WTC11 (cell line): ENCODE data around the gene COBLL1. TPM values are rescaled to one million over a fixed set of nuclear protein-coding genes. Genes with fewer than 3 reads are reported as not detected.

Experiments
- ATAC-seq: fragments of 200-7000 bp; cut with Tn5 transposase; 2 replicates; pipeline ENCODE4 v1.10.0; 2021; ENCODE audit warnings: mild to moderate bottlenecking, moderate library complexity
- CTCF ChIA-PET: fragments of 300-600 bp; sonication (Branson Sonifier 250); formaldehyde crosslinking; loops from one replicate; lab custom pipeline; 2021; ENCODE audit warnings: antibody characterized with exemption; lab: Charles Lee
- POLR2A ChIA-PET: fragments of 350-600 bp; sonication (Branson Sonifier 250); formaldehyde crosslinking; loops from one replicate; lab custom pipeline; 2021; ENCODE audit warnings: antibody characterized with exemption; lab: Charles Lee
- DNase-seq: peaks from one replicate; pipeline ENCODE4 v3.0.0; 2021; ENCODE audit warnings: low spot score
- H3K27ac Mint-ChIP-seq: 2 replicates; pipeline ENCODE4 v1.8.0; 2021; ENCODE audit warnings: mixed read lengths
- H3K27me3 Mint-ChIP-seq: 2 replicates; pipeline ENCODE4 v1.8.0; 2021; ENCODE audit warnings: low read depth, mild to moderate bottlenecking, moderate library complexity, mixed read lengths
- H3K36me3 Mint-ChIP-seq: 2 replicates; pipeline ENCODE4 v1.8.0; 2021; ENCODE audit warnings: mixed read lengths
- H3K4me1 Mint-ChIP-seq: 2 replicates; pipeline ENCODE4 v1.8.0; 2022; ENCODE audit warnings: mixed read lengths
- H3K4me3 Mint-ChIP-seq: 2 replicates; pipeline ENCODE4 v1.8.0; 2021; ENCODE audit warnings: mild to moderate bottlenecking, moderate library complexity, mixed read lengths
- H3K9me3 Mint-ChIP-seq: 2 replicates; pipeline ENCODE4 v1.8.0; 2021; ENCODE audit warnings: mixed read lengths
- ATF1 ChIP-seq: sonication (generic); formaldehyde crosslinking; IDR thresholded peaks from 2 replicates; pipeline ENCODE4 v1.8.1; 2023; ENCODE audit warnings: mild to moderate bottlenecking, moderate library complexity, missing genetic modification reagents
- ELF4 ChIP-seq: sonication (generic); formaldehyde crosslinking; IDR thresholded peaks from 2 replicates; pipeline ENCODE4 v1.8.1; 2022; ENCODE audit warnings: low read depth, mild to moderate bottlenecking, moderate library complexity, missing genetic modification reagents
- EMX1 ChIP-seq: fragments of 250-450 bp; sonication (Bioruptor Pico); IDR thresholded peaks from 2 replicates; pipeline ENCODE4 v1.8.0; 2021; ENCODE audit warnings: mild to moderate bottlenecking
- FOXJ3 ChIP-seq: sonication (generic); formaldehyde crosslinking; IDR thresholded peaks from 2 replicates; pipeline ENCODE4 v1.9.0; 2021; ENCODE audit warnings: missing genetic modification reagents, mild to moderate bottlenecking, borderline replicate concordance
- GABPB1 ChIP-seq: sonication (generic); formaldehyde crosslinking; IDR thresholded peaks from 2 replicates; pipeline ENCODE4 v1.8.1; 2023; ENCODE audit warnings: mild to moderate bottlenecking, missing genetic modification reagents
- GTF2I ChIP-seq: fragments of 250-450 bp; sonication (Bioruptor Pico); conservative IDR thresholded peaks from 2 replicates; pipeline ENCODE4 v1.4.0; 2021; ENCODE audit warnings: mild to moderate bottlenecking
- IRF2 ChIP-seq: sonication (generic); formaldehyde crosslinking; IDR thresholded peaks from 2 replicates; pipeline ENCODE4 v1.8.0; 2022; ENCODE audit warnings: low read depth, missing genetic modification reagents, borderline replicate concordance
- JAZF1 ChIP-seq: fragments of 250-450 bp; sonication (Bioruptor Pico); IDR thresholded peaks from 2 replicates; pipeline ENCODE4 v1.9.0; 2021; ENCODE audit warnings: moderate library complexity, mild to moderate bottlenecking, inconsistent platforms
- NFATC4 ChIP-seq: fragments of 250-450 bp; sonication (Bioruptor Pico); IDR thresholded peaks from 2 replicates; pipeline ENCODE4 v1.9.0; 2021; ENCODE audit warnings: mild to moderate bottlenecking
- NFE2L1 ChIP-seq: sonication (generic); formaldehyde crosslinking; IDR thresholded peaks from 2 replicates; pipeline ENCODE4 v1.8.1; 2023; ENCODE audit warnings: missing genetic modification reagents
- NR1H2 ChIP-seq: sonication (generic); formaldehyde crosslinking; IDR thresholded peaks from 2 replicates; pipeline ENCODE4 v1.9.0; 2021; ENCODE audit warnings: mild to moderate bottlenecking, moderate library complexity, missing genetic modification reagents
- NR2C2 ChIP-seq: sonication (generic); formaldehyde crosslinking; IDR thresholded peaks from 2 replicates; pipeline ENCODE4 v1.8.0; 2022; ENCODE audit warnings: mild to moderate bottlenecking, missing genetic modification reagents
- SP1 ChIP-seq: sonication (generic); formaldehyde crosslinking; conservative IDR thresholded peaks from 2 replicates; pipeline ENCODE4 v1.8.1; 2022; ENCODE audit warnings: missing genetic modification reagents
- TP53 ChIP-seq: sonication (generic); formaldehyde crosslinking; IDR thresholded peaks from 2 replicates; pipeline ENCODE4 v1.8.1; 2023; ENCODE audit warnings: mild to moderate bottlenecking, missing genetic modification reagents
- ZNF232 ChIP-seq: sonication (generic); formaldehyde crosslinking; IDR thresholded peaks from 2 replicates; pipeline ENCODE4 v1.8.0; 2022; ENCODE audit warnings: mild to moderate bottlenecking, missing genetic modification reagents
- ZNF396 ChIP-seq: fragments of 250-450 bp; sonication (Bioruptor Pico); IDR thresholded peaks from 2 replicates; pipeline ENCODE4 v1.8.0; 2021; ENCODE audit warnings: mild to moderate bottlenecking, moderate library complexity, borderline replicate concordance
- ZNF671 ChIP-seq: fragments of 250-450 bp; sonication (Bioruptor Pico); IDR thresholded peaks from 2 replicates; pipeline ENCODE4 v1.8.0; 2021; ENCODE audit warnings: mild to moderate bottlenecking
- total RNA-seq: library from RNA; stranded (reverse); gene quantifications from 3 replicates; pipeline ENCODE4 v1.2.3, GENCODE V29; 2021
- TF ChIP-seq, protein P1 (sequence below): sonication (generic); formaldehyde crosslinking; IDR thresholded peaks from 2 replicates; pipeline ENCODE4 v1.8.0; 2023; ENCODE audit warnings: mild to moderate bottlenecking, missing genetic modification reagents
- TF ChIP-seq, protein P2 (sequence below): fragments of 250-450 bp; sonication (Bioruptor Pico); IDR thresholded peaks from 2 replicates; pipeline ENCODE4 v1.9.0; 2021; ENCODE audit warnings: moderate library complexity, mild to moderate bottlenecking, inconsistent platforms, borderline replicate concordance
- TF ChIP-seq, protein P3 (sequence below): fragments of 250-450 bp; sonication (Bioruptor Pico); conservative IDR thresholded peaks from 2 replicates; pipeline ENCODE4 v1.9.0; 2021; ENCODE audit warnings: mild to moderate bottlenecking
- TF ChIP-seq, protein P4 (sequence below): sonication (generic); formaldehyde crosslinking; IDR thresholded peaks from 2 replicates; pipeline ENCODE4 v1.8.1; 2023; ENCODE audit warnings: mild to moderate bottlenecking, missing genetic modification reagents, moderate library complexity
- TF ChIP-seq, protein P5 (sequence below): sonication (generic); formaldehyde crosslinking; IDR thresholded peaks from 2 replicates; pipeline ENCODE4 v1.8.1; 2023; ENCODE audit warnings: mild to moderate bottlenecking, missing genetic modification reagents, borderline replicate concordance

Gene COBLL1
- total RNA-seq, 1 experiment from 2014 or later, result 5.8 TPM

DNA sequence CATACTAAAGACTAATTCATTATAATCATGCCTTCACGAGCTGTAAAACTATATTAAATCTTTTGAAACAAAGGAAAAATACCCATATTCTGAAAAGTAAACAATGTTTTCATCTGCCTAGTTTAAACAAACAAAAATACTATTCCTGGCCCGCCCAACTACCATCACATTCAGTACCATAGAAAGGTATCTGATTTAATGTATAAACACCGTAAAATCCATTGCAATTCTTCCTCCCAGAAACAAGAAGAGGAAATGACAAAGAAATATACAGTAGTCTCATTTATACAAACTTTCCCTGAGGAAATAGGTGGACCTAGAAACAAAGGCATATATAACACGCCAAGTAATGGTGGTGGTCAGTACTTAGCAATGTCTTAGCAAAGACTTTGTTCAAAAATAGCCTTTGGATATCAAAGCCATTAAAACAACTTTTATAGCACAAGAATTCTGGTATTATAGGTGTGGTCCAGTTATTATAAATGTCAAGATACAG, 71.2 kb downstream of the COBLL1 start (continued):
- TF ChIP-seq, protein P1, sequence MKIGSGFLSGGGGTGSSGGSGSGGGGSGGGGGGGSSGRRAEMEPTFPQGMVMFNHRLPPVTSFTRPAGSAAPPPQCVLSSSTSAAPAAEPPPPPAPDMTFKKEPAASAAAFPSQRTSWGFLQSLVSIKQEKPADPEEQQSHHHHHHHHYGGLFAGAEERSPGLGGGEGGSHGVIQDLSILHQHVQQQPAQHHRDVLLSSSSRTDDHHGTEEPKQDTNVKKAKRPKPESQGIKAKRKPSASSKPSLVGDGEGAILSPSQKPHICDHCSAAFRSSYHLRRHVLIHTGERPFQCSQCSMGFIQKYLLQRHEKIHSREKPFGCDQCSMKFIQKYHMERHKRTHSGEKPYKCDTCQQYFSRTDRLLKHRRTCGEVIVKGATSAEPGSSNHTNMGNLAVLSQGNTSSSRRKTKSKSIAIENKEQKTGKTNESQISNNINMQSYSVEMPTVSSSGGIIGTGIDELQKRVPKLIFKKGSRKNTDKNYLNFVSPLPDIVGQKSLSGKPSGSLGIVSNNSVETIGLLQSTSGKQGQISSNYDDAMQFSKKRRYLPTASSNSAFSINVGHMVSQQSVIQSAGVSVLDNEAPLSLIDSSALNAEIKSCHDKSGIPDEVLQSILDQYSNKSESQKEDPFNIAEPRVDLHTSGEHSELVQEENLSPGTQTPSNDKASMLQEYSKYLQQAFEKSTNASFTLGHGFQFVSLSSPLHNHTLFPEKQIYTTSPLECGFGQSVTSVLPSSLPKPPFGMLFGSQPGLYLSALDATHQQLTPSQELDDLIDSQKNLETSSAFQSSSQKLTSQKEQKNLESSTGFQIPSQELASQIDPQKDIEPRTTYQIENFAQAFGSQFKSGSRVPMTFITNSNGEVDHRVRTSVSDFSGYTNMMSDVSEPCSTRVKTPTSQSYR (CRISPR knock-in tag), result no peak
- TF ChIP-seq NR1H2 (CRISPR knock-in tag) (no peak), GTF2I (CRISPR knock-in tag) (no peak)
- TF ChIP-seq, protein P2, sequence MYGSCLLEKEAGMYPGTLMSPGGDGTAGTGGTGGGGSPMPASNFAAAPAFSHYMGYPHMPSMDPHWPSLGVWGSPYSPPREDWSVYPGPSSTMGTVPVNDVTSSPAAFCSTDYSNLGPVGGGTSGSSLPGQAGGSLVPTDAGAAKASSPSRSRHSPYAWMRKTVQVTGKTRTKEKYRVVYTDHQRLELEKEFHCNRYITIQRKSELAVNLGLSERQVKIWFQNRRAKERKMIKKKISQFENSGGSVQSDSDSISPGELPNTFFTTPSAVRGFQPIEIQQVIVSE (CRISPR knock-in tag), result no peak
- TF ChIP-seq, all 79 proteins: peak for 0

DNA sequence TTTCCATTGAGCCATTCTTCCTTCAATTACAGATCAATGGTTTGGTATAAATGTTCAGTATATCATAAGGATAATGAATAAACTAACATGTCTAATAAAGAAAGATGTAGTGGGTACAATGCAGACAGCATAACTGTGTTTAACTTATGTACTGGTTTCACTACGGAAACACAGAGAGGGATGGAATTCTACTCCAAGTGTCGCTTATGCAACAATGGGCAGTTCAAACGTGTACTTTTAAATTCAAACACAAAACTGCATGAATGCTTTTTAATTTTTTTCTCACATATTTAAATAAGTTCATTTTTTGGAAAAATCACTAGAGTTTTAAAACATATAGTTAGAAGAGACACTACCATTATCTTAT, 74.7 kb downstream of the COBLL1 start:
- H3K36me3 Mint-ChIP-seq, result no peaks in the 10 kb centered on the region
- TF ChIP-seq IRF2 (no peak), GABPB1 (CRISPR knock-in tag) (0 out of 2 replicates have a peak, but pooled peaks have one; percentile 26)
- TF ChIP-seq, all 79 proteins: peak for 1
- POLR2A ChIA-PET, result no interaction called here

DNA sequence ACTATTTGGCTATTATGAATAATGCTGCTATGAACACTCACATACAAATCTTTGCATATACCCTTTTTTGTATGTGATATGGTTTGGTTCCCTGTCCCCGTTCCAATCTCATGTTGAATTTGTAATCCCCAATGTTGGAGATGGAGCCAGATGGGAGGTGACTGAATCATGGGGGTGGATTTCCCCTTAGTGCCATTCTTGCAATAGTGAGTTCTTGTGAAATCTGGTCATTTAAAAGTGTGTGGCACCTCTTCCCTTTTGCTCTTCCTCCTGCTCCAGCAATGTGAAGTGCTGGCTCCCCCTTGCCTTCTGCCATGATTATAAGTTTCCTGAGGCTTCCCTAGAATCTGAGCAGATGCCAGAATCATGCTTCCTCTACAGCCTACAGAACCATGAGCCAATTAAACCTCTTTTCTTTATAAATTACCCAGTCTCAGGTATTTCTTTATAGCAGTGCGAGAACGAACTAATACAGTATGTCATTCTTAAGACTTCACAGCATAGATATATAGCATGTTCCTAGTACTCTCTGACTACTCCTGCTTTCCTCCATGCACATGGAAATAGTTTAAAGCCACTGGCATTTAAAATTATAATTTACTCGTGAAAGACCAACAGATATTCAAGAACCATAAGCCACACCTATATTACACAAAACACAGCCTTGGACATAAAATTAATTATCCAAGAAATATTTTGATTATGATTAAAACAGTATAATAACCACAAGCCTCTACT, 75.2 kb downstream of the COBLL1 start:
- no peak overlapping the region for H3K27ac Mint-ChIP-seq
- no peaks in the 10 kb centered on the region for H3K9me3 Mint-ChIP-seq
- no peaks in the 10 kb centered on the region for H3K36me3 Mint-ChIP-seq
- H3K27me3 Mint-ChIP-seq, result no peaks in the 10 kb centered on the region
- no peak for ATAC-seq
- ChIA-PET CTCF (no interaction called here), POLR2A (no interaction called here)
- DNase-seq, result no peak
- TF ChIP-seq TP53 (CRISPR knock-in tag), result no peak
- TF ChIP-seq JAZF1 (CRISPR knock-in tag), result no peak
- no peak for TF ChIP-seq ZNF232
- TF ChIP-seq NFE2L1 (CRISPR knock-in tag), result no peak
- no peak for TF ChIP-seq SP1 (CRISPR knock-in tag)
- TF ChIP-seq ZNF671, result no peak
- TF ChIP-seq, protein P3, sequence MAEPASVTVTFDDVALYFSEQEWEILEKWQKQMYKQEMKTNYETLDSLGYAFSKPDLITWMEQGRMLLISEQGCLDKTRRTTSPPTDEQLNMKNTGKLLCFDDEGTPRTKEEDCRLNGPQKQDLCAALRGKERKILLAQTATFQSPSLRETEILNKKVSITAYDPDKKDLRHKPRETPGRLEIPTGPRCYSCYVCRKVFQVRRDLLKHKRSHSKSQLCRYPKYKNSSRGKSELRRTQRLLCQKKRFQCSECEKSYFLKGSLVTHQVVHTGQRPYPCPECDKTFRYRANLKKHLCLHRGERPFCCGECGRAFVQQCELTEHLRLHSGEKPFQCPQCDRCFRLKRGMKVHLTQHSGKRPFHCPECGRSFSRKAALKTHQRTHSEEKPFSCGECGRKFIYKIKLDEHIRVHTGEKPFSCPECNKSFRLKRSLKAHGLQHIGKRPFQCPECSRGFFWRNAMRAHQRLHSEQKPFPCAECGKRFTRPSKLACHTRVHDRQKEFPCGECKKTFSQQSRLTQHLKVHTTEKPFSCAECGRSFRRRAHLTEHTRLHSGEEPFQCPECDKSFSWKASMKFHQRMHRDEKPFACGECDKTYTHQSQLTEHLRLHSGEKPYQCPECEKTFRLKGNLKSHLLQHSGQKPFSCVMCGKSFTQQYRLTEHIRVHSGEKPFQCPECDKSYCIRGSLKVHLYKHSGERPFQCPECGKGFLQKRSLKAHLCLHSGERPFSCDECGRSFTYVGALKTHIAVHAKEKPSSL, result no peak
- TF ChIP-seq NR2C2 (CRISPR knock-in tag), result no peak
- TF ChIP-seq EMX1 (CRISPR knock-in tag), result no peak
- no peak for TF ChIP-seq ATF1 (CRISPR knock-in tag)
- TF ChIP-seq FOXJ3 (CRISPR knock-in tag), result no peak
- TF ChIP-seq ZNF396 (CRISPR knock-in tag), result no peak
- no peak for TF ChIP-seq NFATC4 (CRISPR knock-in tag)
- no peak for TF ChIP-seq ELF4 (CRISPR knock-in tag)
- TF ChIP-seq, protein P4, sequence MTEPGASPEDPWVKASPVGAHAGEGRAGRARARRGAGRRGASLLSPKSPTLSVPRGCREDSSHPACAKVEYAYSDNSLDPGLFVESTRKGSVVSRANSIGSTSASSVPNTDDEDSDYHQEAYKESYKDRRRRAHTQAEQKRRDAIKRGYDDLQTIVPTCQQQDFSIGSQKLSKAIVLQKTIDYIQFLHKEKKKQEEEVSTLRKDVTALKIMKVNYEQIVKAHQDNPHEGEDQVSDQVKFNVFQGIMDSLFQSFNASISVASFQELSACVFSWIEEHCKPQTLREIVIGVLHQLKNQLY (CRISPR knock-in tag), result no peak
- TF ChIP-seq, protein P5, sequence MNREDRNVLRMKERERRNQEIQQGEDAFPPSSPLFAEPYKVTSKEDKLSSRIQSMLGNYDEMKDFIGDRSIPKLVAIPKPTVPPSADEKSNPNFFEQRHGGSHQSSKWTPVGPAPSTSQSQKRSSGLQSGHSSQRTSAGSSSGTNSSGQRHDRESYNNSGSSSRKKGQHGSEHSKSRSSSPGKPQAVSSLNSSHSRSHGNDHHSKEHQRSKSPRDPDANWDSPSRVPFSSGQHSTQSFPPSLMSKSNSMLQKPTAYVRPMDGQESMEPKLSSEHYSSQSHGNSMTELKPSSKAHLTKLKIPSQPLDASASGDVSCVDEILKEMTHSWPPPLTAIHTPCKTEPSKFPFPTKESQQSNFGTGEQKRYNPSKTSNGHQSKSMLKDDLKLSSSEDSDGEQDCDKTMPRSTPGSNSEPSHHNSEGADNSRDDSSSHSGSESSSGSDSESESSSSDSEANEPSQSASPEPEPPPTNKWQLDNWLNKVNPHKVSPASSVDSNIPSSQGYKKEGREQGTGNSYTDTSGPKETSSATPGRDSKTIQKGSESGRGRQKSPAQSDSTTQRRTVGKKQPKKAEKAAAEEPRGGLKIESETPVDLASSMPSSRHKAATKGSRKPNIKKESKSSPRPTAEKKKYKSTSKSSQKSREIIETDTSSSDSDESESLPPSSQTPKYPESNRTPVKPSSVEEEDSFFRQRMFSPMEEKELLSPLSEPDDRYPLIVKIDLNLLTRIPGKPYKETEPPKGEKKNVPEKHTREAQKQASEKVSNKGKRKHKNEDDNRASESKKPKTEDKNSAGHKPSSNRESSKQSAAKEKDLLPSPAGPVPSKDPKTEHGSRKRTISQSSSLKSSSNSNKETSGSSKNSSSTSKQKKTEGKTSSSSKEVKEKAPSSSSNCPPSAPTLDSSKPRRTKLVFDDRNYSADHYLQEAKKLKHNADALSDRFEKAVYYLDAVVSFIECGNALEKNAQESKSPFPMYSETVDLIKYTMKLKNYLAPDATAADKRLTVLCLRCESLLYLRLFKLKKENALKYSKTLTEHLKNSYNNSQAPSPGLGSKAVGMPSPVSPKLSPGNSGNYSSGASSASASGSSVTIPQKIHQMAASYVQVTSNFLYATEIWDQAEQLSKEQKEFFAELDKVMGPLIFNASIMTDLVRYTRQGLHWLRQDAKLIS (CRISPR knock-in tag), result no peak
- TF ChIP-seq, all 79 proteins: peak for 0
- no peaks in the 10 kb centered on the region for H3K4me1 Mint-ChIP-seq
- H3K4me3 Mint-ChIP-seq, result no peak overlapping the region

More for the DNA sequence above, 74.7 kb downstream of the COBLL1 start:
- H3K27ac Mint-ChIP-seq, result no peak overlapping the region
- CTCF ChIA-PET, result no interaction called here
- no peaks in the 10 kb centered on the region for H3K27me3 Mint-ChIP-seq
- H3K4me3 Mint-ChIP-seq, result no peak overlapping the region
- DNase-seq (no peak), ATAC-seq (no peak)
- H3K4me1 Mint-ChIP-seq, result no peaks in the 10 kb centered on the region
- H3K9me3 Mint-ChIP-seq, result no peaks in the 10 kb centered on the region
